DND-41 (cell line): Measurements from ENCODE around the gene FAM135A.
A peak's percentile ranks its signal among the peaks of the same experiment; 100 is the strongest.
"Not testable (repeated sequence)": the region's sequence is repeated elsewhere in the genome, so short reads cannot be mapped to it uniquely, and the experiment has no call there.

ENCODE experiments used
- ATAC-seq: fragments of 200-7000 bp; cut with Tn5 transposase; 3 replicates; pipeline ENCODE4 v1.9.1; 2021; ENCODE audit warnings: low read depth; ENCODE audit not compliant: insufficient read depth
- DNase-seq: peaks from one replicate; pipeline ENCODE4 v3.0.0-alpha.2; 2020
- H2AFZ ChIP-seq: 2 replicates; pipeline ENCODE4 v1.6.0; 2012; ENCODE audit warnings: low read depth, low read length
- H3K27ac ChIP-seq: 2 replicates; pipeline ENCODE4 v1.5.1; 2012; ENCODE audit warnings: low read length, inconsistent platforms
- H3K27me3 ChIP-seq: fragments of 200-600 bp; sonication (generic); 2 replicates; pipeline ENCODE4 v1.6.0; 2012; ENCODE audit warnings: low read length, mild to moderate bottlenecking, inconsistent platforms; ENCODE audit not compliant: insufficient read depth, poor library complexity
- H3K36me3 ChIP-seq: 2 replicates; pipeline ENCODE4 v1.5.1; 2012; ENCODE audit warnings: low read length, inconsistent platforms; ENCODE audit not compliant: insufficient read depth
- H3K4me1 ChIP-seq: 2 replicates; pipeline ENCODE4 v1.5.1; 2012; ENCODE audit warnings: mild to moderate bottlenecking, low read length; ENCODE audit not compliant: insufficient read depth
- H3K4me2 ChIP-seq: 2 replicates; pipeline ENCODE4 v1.6.0; 2012; ENCODE audit warnings: mild to moderate bottlenecking, moderate library complexity, low read length, inconsistent platforms; ENCODE audit not compliant: insufficient read depth
- H3K4me3 ChIP-seq, 2 experiments: fragments of 200-600 bp in 1 of 2; shearing (Covaris generic) in 1 of 2; 2 replicates each; pipeline ENCODE4 v1.5.1; 2012 to 2016; ENCODE audit warnings: inconsistent platforms in 2 of 2, low read length in 2 of 2, mild to moderate bottlenecking in 2 of 2, low read depth in 1 of 2, moderate library complexity in 1 of 2
- H3K79me2 ChIP-seq: 2 replicates; pipeline ENCODE4 v1.6.0; 2012; ENCODE audit warnings: low read length, inconsistent platforms; ENCODE audit not compliant: insufficient read depth
- H3K9ac ChIP-seq: 2 replicates; pipeline ENCODE4 v1.6.0; 2012; ENCODE audit warnings: low read depth, mild to moderate bottlenecking, inconsistent platforms, low read length, moderate library complexity
- H3K9me3 ChIP-seq: 2 replicates; pipeline ENCODE4 v1.5.1; 2012; ENCODE audit warnings: low read length, moderate library complexity, mild to moderate bottlenecking, inconsistent platforms; ENCODE audit not compliant: insufficient read depth, severe bottlenecking
- H4K20me1 ChIP-seq: 2 replicates; pipeline ENCODE4 v1.6.0; 2012; ENCODE audit warnings: low read length; ENCODE audit not compliant: insufficient read depth
- EZH2 ChIP-seq: IDR thresholded peaks from 3 replicates; pipeline ENCODE4 v1.6.1; 2012; ENCODE audit warnings: borderline replicate concordance, low read depth, mild to moderate bottlenecking, moderate library complexity, low read length, inconsistent platforms; ENCODE audit not compliant: severe bottlenecking
- TF ChIP-seq, protein P1 (sequence below): IDR thresholded peaks from 2 replicates; pipeline ENCODE4 v1.5.1; 2012; ENCODE audit warnings: borderline replicate concordance, low read length, moderate library complexity, mild to moderate bottlenecking; ENCODE audit not compliant: poor library complexity, severe bottlenecking; ENCODE audit errors: extremely low read depth

Gene FAM135A

GRCh38 chr6:70599187-70599586 is 185.9 kb downstream of the FAM135A start:
- Histone ChIP-seq H3K27ac (no peak overlapping the region), H3K4me3 (no peak overlapping the region), H3K4me1 (peaks cover 6% of the 10 kb centered on the region), H3K36me3 (no peaks in the 10 kb centered on the region), H3K4me2 (no peak overlapping the region), H3K27me3 (no peaks in the 10 kb centered on the region), H3K79me2 (no peaks in the 10 kb centered on the region), H3K9me3 (no peaks in the 10 kb centered on the region), H2AFZ (no peak overlapping the region), H4K20me1 (no peaks in the 10 kb centered on the region), H3K9ac (no peak overlapping the region)
- TF ChIP-seq, protein P1, sequence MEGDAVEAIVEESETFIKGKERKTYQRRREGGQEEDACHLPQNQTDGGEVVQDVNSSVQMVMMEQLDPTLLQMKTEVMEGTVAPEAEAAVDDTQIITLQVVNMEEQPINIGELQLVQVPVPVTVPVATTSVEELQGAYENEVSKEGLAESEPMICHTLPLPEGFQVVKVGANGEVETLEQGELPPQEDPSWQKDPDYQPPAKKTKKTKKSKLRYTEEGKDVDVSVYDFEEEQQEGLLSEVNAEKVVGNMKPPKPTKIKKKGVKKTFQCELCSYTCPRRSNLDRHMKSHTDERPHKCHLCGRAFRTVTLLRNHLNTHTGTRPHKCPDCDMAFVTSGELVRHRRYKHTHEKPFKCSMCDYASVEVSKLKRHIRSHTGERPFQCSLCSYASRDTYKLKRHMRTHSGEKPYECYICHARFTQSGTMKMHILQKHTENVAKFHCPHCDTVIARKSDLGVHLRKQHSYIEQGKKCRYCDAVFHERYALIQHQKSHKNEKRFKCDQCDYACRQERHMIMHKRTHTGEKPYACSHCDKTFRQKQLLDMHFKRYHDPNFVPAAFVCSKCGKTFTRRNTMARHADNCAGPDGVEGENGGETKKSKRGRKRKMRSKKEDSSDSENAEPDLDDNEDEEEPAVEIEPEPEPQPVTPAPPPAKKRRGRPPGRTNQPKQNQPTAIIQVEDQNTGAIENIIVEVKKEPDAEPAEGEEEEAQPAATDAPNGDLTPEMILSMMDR, result no peak
- TF ChIP-seq EZH2, result no peak
- ATAC-seq (peak; percentile 95), DNase-seq (peak; percentile 41)

GRCh38 chr6:70601014-70601413 is 187.7 kb downstream of the FAM135A start:
- DNase-seq (no peak), ATAC-seq (no peak)
- H3K4me1 ChIP-seq, result peaks cover 6% of the 10 kb centered on the region
- no peaks in the 10 kb centered on the region for H3K27me3 ChIP-seq
- no peaks in the 10 kb centered on the region for H3K36me3 ChIP-seq
- no peaks in the 10 kb centered on the region for H3K9me3 ChIP-seq
- TF ChIP-seq, protein P1, result no peak
- TF ChIP-seq EZH2, result no peak
- no peaks in the 10 kb centered on the region for H3K79me2 ChIP-seq
- no peaks in the 10 kb centered on the region for H4K20me1 ChIP-seq
- H3K9ac ChIP-seq, result no peak overlapping the region
- no peak overlapping the region for H2AFZ ChIP-seq
- H3K27ac ChIP-seq, result no peak overlapping the region
- no peak overlapping the region for H3K4me3 ChIP-seq
- no peak overlapping the region for H3K4me2 ChIP-seq

DNA sequence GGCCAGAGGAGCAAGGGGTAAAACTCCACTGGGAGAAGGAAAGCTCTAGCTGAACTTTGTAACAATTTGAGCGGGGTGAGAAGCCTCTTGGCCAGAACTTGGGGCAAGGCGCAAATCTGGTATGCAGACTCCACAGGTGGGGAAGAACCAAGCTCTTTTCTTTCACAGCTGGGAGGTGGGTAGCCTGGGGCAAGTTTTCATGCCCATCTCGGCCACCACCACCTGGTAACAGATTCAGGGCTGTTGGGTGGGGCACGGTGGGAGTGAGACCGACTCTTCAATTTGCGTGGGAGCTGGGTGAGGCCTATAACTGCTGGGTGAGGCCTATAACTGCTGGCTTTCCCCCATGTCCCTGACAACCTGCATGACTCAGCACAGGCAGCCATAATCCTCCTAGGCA is 190.9 kb downstream of the FAM135A start:
- no peak for DNase-seq
- H3K4me3 ChIP-seq, result no peak overlapping the region
- H3K79me2 ChIP-seq, result no peaks in the 10 kb centered on the region
- H3K27me3 ChIP-seq, result no peaks in the 10 kb centered on the region
- no peaks in the 10 kb centered on the region for H3K36me3 ChIP-seq
- H3K4me1 ChIP-seq, result peaks cover 1% of the 10 kb centered on the region; the same call in 1 of the 2 replicates
- H3K9me3 ChIP-seq, result no peaks in the 10 kb centered on the region
- no peak overlapping the region for H2AFZ ChIP-seq
- no peak for ATAC-seq
- no peak for TF ChIP-seq EZH2
- TF ChIP-seq, protein P1, result no peak
- no peak overlapping the region for H3K9ac ChIP-seq
- H4K20me1 ChIP-seq, result no peaks in the 10 kb centered on the region
- no peak overlapping the region for H3K27ac ChIP-seq
- no peak overlapping the region for H3K4me2 ChIP-seq

DNA sequence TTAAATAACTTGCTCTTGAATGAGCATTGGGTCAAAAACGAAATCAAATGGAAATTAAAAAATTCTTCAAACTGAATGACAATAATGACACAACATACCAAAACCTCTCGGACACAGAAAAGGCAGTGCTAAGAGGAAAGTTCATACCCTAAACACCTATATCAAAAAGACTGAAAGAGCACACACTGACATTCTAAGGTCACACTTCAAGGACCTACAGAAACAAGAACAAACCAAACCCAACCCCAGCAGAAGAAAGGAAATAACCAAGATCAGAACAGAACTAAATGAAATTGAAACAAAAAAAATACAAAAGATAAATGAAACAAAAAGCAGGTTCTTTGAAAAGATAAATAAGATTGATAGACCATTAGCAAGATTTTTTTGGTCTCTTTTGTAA is 194.1 kb downstream of the FAM135A start:
- not testable (repeated sequence) for H3K9me3 ChIP-seq, H3K9ac ChIP-seq, H3K4me2 ChIP-seq

GRCh38 chr6:70609181-70609580 is 195.9 kb downstream of the FAM135A start:
- not testable (repeated sequence) for H3K27ac ChIP-seq, H4K20me1 ChIP-seq, ATAC-seq, H3K79me2 ChIP-seq, H3K27me3 ChIP-seq, H3K9ac ChIP-seq, H3K36me3 ChIP-seq, H2AFZ ChIP-seq, DNase-seq, H3K4me2 ChIP-seq, H3K4me3 ChIP-seq, H3K9me3 ChIP-seq, H3K4me1 ChIP-seq

More for the DNA sequence above, 194.1 kb downstream of the FAM135A start:
- H2AFZ ChIP-seq, H3K4me1 ChIP-seq, H3K4me3 ChIP-seq, H3K27me3 ChIP-seq, H3K27ac ChIP-seq, H3K79me2 ChIP-seq, H3K36me3 ChIP-seq, H4K20me1 ChIP-seq, DNase-seq, ATAC-seq: not testable (repeated sequence)
